GM18499 (cell line): ENCODE results near the gene SPECC1L.

ENCODE experiments used
- ATAC-seq: cut with Tn5 transposase; IDR thresholded peaks from one replicate; pipeline ENCODE4 v1.9.1; 2021; ENCODE audit warnings: moderate number of reproducible peaks; ENCODE audit not compliant: insufficient read depth, unreplicated experiment

The SPECC1L gene

GRCh38 chr22:24457894-24458420, 187.3 kb downstream of the SPECC1L start:
- ATAC-seq: no peak

DNA sequence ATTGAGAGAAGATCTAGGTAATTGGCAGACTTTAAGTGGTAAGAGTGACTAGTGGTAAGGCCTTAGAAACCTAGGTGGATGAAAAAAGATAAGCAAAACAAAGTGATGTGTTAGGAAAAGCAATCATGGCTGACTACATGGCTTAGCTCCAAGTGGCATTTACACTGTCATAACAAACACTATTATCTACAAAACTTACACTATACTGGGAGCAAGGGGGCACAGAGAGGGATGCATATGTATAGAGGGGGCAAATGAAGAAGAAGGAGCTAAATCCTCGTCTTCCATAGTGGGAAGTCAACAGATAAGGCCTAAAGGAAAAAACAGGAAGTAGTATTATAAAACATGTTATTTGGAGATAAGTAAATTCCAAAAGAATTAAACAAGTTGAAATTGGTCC, 189.3 kb downstream of the SPECC1L start:
- ATAC-seq: no peak

- ATAC-seq: no peak
Measured at GRCh38 chr22:24460418-24461089, 189.9 kb downstream of the SPECC1L start.

DNA sequence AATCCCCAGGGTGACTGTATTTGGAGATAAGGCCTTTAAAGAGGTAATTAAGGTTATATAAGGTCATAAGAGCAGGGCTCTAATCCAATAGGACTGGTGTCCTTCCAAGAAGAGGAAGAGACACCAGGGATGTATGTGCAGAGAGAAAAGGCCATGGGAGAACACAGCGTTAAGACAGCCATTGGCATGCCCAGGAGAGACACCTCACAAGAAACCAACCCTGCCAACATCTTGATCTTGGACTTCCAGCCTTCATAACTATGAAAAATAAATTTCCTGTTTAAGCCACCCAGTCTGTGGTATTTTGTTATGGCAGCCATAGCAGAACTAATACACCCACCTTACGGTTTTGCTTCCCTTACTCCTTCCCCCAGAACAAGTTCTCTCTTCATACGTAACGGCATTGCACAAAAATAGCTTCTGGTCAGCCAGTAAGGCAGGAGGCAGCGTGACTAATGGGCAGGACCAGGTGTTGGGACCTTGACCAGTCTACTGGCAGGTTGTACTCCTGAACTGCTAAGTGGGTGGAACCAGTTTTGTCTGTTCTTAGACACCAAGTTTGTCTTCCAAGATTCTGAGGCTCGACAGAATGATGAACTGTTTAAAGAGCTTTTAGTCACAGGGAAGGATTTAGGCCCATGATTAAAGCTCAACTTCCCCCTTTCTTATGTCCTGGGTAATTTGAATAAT, 192.6 kb downstream of the SPECC1L start:
- ATAC-seq: no peak

- ATAC-seq: no peak
Measured at GRCh38 chr22:24465566-24465965, 194.9 kb downstream of the SPECC1L start.

DNA sequence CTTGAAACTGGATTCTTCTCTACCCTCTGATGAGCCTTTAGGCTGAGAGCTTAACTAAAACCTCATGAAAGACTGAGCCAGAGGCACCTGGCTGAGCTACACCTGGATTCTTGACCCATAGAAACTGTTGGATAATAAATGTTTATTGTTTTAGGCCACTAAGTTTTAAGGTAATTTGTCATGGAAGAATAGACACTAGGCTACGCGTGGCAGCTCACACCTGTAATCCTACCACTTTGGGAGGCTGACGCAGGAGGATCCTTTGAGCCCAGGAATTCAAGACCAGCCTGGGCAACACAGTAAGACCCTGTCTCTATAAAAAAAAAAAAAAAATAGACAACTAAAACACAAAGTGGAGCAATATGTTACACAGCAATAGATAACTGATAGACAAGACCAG, 195.3 kb downstream of the SPECC1L start:
- ATAC-seq: no peak

DNA sequence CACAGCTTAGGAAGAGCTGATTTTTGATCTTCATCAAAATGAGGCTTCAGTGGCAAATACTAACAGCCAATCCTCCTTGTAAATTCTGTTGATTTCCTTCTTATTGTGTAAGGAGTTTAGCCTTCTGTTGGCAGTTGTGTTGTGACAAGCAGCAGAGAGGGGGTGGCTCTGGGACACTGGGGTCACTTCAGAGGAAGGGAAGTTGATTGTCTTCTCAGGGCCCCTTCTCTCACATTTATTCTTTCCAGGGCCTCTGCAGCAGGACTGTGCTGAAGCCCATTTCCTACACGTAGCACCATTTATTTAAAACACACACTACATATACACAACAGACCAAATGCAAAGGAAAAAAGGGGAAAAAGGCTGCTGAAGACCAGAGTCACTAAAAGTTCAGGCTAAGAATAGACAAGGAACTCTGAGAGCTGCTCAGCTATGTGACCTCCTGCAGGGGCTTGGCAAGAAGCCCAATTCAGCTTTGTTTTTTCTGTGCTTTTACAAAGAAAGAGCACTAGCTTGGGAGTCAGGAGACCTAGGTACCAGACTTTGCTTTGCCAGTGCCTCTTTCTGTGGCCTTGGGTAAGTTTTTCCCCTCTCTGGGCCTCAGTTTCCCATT, 196.2 kb downstream of the SPECC1L start:
- ATAC-seq: no peak

- ATAC-seq: no peak
Measured at GRCh38 chr22:24467340-24467739, 196.7 kb downstream of the SPECC1L start.
